HG03575 (cell line): ENCODE measurements around the gene SLC7A5.

ENCODE experiments used
- ATAC-seq: cut with Tn5 transposase; IDR thresholded peaks from one replicate; pipeline ENCODE4 v1.9.1; 2021; ENCODE audit not compliant: unreplicated experiment, insufficient number of reproducible peaks, low FRiP score; ENCODE audit errors: extremely low read depth

Gene SLC7A5

GRCh38 chr16:87849419-87850008 is 19.8 kb downstream of the SLC7A5 start:
- no peak for ATAC-seq

DNA sequence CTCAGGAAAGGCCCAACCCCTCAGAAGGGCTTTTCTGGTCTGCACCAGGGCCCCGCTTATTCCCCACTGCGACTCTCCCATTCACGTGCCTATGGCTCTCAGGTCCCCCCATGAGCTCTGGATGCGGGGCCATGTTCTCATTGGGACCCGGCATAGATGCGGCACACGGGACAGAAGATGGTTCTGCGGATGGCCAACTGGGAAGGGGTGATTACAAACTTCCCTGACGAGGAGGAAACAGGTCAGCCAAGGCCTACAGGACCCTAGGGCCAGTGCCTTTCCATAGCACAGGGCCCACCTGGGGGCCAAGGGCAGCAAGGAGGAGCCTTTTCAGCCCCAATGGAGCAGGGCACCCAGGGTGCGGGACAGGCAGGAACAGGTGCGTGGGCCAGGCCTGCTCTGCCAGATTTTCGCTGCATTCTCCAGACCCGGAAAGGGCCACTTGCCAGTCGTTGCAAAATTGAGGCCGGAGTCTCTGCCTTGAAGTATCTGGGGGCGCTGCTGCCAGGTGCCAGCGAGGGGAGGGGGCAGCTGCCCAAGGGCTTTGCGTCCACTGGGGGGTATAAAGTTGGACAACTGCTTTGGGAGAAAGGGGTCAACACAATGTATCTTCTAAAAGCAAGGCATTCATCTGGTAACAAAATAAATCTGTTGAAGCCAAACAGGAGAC is 20.5 kb downstream of the SLC7A5 start:
- ATAC-seq: no peak

DNA sequence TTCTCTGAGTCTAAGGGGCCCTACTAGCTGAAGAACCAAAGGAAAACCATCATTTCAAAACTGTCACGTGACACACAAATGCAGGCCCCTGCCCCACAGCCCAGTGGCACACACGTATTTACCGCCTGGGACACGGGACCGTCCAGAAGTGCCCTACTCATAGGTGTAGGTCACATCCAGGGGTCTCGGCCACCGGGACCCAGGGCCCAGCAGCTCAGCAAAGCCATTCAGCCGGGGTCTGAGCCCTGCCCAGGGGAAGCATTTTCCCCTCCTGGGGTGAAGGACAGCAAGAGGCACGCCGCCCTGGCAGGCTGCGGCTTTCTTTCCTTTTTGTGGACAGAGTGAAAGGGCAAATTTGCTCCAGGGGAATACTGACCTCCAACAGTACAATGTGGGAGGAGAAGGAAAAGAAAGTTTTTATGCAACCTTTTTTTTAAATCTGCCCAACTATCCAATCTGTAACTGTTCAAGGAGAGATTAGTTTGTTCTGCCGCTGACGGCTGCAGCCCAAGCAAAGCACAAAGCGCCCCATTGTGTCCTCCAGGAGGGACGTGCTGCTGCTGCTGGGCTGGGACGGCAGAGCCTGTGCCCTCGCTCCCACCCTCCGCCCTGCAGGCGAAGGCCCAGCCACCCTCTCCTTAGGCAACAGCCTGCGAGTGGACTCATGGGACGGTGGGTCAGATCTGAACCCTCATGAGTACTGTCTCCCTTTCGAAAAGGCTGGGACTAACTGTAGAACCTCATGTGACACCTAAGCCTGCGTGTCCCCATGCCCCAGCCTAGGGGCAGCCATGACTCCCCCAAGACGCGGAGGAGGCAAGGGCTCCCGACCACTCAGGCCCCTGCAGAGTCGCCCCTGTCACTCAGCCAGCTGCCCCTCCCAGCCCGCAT is 21.3 kb downstream of the SLC7A5 start:
- no peak for ATAC-seq

- ATAC-seq: no peak
These were observed 21.9 kb downstream of the SLC7A5 start for GRCh38 chr16:87847467-87847784.

DNA sequence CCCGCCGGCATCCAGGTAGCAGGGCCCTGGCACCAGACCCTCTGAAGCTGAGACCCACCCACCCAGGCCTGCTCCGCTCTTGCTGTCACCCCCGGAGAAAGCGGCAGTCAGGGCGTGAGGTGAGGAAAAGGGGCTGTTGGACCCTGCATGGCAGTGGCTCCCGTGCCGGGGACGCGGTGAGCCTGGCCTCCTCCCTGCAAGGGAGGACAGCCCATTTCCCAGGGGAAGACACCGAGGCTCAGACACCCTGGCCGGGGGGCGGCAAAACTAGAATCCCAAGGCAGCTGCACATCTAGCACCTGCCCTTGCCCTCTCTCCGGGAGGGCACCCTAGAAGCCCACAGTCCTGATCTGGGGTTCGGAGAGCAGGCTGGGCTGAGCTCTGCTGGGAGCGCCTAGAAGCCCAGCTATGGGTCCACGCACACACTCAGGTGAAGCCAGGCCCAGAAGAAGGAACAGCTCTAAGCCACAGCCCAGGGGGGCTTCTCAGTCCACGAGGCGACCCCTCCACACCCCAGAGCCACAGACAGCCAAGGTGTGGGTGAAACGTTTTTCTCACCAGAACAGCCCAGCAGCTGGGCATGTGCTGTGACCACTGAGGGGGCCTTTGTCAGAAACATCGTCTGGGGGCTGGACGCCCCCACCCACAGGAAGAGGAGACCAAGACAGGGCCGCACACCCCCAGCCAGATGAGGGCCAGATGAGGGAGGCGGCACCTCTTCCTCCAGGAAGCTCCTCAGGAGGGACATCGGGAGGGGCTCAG is 22.4 kb downstream of the SLC7A5 start:
- no peak for ATAC-seq

DNA sequence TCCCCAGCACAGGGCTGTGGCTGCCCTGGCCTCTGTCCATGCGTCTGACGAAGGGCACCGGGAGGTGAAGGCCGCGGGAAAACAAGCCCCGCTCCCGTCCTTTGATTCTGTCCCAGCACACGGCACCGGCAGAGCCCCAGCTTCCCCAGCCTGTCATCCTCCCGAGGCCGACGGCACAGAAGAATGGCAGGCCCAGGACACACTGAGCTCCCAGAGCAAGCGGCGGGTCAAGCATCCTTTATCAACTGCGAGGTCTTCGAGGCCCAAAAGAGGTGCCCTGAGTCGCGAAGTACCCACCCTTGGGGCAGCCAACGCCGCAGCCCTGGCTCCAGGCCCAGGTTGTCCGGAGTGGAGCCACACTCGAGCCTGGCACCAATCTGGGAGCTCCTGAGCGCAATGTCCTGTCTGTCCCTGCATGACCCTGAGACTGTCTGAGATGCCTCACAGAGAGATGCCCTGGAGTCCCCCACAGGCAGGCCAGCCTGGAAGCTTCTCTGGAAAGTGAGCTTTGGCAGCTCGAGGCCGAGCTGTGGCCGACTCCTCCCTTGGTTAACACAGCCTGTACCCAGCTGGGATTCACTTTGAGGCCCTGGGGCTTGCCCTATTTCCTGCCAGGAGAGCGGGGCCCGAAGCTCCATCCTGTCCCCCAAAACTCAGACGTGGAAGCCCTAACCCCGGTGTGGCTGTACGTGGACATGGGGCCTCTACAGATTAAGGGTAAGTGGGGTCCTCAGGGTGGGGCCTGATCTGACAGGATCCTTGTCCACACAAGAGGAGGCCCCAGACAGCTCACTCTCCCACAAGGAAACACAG is 23.3 kb downstream of the SLC7A5 start:
- no peak for ATAC-seq

DNA sequence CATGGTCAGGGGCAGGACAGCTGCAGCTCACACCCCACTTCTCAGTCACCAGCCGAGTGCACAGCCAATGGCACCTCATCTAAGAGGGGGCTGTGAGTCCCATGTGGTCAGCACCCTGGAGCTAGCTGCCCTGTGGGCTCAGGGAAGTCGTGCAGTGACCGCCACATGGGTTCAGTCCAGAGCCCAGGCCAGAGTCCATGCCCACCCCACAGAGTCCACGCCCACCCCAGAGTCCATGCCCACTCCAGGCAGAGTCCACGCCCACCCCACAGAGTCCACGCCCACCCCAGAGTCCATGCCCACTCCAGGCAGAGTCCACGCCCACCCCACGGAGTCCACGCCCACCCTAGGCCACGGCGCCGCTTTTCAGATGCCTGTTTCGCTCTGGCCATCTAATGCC is 24.1 kb downstream of the SLC7A5 start:
- no peak for ATAC-seq

DNA sequence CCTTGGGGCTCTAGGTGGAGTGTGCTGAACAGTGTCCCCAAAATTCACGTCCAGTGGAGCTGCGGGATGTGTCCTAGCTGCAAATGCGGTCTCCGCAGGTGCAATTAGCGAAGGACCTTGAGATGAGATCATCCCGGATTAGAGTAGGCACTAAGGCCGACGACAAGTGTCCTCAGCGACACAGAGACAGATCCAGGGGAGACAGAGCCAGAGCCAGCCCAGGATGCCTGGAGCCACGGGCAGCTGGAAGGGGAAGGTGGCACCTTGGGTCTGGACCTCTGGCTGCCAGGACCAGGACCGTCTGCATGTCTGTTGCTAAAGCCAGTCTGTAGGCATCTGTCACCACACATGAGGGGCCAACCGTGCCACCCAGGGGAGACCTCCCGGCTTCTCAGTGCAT is 24.5 kb downstream of the SLC7A5 start:
- no peak for ATAC-seq

DNA sequence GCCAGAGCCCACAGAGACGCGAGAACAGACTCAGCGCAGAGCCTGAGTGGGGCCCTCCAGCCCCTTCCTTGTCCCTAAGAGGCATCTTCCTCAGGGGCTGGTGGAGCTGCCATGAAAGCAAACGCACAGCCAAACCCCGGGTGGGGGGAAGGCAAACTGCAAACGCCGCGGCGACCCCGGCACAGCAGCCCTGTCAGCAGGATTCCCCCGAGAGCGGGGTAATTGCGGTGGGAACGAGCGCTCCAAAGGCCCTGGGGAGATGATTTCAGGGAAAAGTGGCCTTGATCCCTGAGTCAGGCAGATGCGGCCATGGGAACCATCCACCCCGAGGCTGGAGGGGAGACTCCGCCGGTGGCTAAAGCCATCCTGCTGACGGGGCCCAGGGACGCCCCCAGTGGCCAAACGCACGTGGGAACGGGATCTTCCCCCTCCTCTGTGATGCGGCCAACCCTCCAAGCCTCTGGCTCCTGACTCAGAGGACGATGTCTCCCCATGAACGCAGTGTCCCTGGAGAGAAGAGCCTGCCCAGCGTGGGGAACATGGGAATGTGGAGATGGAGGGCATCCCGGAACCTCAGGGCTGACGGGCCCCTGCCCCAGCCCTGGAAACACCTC is 25.1 kb downstream of the SLC7A5 start:
- no peak for ATAC-seq

GRCh38 chr16:87843678-87844105 is 25.6 kb downstream of the SLC7A5 start:
- no peak for ATAC-seq

GRCh38 chr16:87842209-87842869 is 27.0 kb downstream of the SLC7A5 start:
- ATAC-seq: no peak

DNA sequence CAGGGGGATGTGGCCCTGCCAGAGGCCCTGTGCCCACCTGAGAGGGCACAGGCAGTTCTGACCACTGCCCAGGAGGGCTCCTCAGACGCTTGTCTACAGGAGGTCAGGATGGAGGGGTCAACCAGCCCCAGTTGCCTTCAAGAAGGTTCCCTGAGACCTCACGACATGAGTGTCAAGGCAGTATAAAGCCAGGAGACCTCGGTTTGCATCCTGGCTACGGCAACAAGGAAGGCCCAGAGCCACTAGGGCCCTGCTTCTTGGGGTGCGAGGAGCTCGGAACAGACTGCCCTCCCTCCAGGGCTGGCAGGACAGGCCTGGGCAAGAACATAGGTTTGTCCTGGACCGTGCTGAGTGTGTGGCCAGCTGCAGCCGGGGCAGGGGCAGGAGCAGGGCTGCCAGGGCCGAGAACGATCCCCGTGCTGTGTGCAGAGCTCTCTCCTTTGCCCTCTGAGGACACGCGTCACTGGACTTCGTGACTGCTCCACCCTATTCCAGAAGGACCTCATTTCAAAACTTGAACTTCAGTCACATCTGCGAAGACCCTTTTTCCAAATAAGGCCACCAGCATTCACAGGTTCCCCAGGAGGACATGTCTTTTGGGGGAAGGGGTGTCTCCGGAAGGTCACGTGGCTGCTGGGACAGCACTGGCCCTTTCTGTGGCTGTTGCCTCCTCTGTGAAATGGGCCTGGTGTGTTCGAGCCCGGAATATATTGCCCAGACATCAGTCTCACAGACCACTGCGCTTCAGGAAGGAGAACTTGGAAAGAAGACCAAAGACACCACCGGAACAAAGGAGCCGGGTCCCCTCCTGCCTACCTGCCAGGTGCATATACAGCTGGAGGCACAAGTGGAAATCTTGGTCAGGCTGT is 27.7 kb downstream of the SLC7A5 start:
- ATAC-seq: no peak

DNA sequence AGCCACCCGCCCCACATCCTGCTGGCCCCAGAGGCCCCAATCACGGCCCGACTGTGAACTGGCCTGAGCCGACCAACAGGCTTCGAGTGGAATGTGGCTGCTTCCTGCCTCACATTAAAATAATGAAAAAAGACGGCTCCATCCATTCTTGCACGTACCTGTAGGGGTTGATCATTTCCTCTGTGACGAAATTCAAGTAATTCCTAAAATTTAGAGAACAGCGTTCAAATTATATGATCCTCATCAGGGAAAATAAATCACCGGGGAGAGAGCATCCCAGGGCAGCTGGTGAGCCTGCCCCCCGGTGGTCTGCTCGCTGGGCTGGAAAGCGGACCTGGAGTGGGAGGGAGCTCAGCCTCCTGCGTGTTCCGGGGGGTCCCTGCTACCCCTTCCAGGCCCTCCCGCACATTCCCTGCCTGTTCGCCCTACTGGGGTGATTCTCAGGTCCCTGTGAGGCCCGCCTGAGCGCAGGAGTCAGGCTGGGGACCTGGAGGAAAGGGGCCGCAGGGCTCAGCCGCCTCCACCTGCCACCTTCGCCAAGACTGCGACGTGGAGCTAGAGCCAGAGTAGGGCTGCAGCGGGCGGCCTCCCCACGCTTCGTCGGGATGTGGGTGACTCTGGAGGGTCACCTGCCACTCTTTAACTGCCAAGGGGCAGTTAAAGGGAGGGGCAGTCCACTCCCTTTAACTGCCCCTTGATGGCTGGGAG is 28.9 kb downstream of the SLC7A5 start:
- no peak for ATAC-seq

DNA sequence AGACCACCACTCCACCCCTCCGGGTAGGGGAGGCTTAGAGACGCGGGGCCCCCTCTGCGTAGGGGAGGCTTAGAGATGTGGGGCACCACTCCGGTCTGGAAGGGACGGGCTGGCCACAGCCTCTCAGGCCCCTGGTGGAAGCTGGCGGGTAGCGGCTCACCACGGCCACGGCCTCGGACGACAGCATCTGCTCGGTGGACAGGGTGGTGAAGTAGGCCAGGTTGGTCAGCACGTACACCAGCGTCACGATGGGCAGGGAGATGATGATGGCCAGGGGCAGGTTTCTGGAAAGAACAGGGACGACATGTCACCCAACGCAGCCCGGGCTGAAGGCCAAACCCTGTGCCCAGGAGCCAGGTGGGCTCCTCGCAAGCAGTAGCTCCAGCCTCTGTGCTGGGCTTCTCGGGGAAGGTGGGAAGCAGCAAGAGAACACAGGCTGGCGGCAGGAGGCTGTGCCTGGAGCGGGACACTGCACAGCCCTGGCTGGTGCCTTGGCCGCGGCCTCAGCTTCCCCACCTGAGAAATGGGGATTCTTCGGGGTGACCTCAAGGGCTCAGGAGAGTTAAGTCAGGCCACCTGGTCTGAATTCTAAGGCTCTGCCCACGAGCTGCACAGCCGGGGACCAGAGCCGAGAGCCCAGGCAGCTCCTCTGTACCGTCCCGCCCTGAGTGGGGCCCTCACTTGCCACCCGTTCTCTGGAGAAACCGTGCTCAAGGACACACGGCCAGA is 29.6 kb downstream of the SLC7A5 start:
- no peak for ATAC-seq

DNA sequence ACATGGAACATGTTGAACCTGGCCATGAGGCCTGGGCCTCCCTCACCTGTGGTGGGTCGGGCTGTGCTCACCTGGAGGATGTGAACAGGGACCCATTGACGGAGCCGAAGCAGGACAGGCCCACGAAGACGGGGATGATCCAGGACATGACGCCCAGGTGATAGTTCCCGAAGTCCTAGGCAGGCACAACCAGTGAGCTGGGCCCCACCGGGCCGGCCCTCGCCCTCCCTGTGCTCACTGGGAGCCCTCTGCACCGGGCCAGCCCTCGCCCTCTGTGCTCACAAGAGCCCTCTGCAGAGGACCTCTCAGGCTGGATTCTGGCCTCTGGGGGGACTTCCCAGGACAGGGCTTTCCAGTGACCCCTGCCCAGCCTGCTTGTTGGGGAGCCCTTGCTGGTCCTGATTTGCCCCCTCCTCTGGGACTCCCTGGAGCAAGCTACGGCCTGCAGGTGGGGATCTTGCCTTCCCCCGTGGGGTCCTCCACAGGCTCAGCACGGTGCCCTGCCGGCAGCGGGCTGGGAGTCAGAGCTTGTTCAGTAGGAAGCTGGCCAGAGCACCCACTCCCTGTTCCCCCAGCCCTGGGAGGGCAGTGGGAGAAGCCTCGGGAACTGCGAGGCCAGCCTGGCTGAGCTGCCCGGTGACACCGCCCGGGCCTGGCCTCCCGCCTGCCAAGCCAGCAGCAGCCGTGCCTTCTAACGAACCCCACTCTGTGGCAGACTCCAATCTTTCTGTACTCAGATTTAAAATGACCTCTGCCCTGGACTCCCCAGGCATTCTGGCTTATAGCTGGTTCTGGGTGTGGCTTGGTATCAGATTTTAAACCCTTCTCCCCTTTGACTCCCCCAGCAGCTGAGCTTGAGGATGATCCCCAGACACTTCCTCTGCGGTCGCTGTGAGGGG is 30.4 kb downstream of the SLC7A5 start:
- ATAC-seq: no peak
